H1 (cell line): ENCODE measurements around the gene L3MBTL4. TPM values are rescaled to one million over a fixed set of nuclear protein-coding genes. Genes with fewer than 3 reads are reported as not detected.

Source experiments
- CTCF ChIA-PET: fragments of 300-600 bp; sonication (Branson Sonifier 250); formaldehyde crosslinking; loops from one replicate; lab custom pipeline; 2021; ENCODE audit not compliant: partially characterized antibody; lab: Charles Lee
- POLR2A ChIA-PET: fragments of 300-600 bp; sonication (Branson Sonifier 250); formaldehyde crosslinking; loops from one replicate; lab custom pipeline; 2021; ENCODE audit warnings: inconsistent platforms; ENCODE audit not compliant: partially characterized antibody; lab: Charles Lee
- DNase-seq, 2 experiments: peaks; one replicate each; pipeline versions ENCODE4 v3.0.0 to v3.0.0-alpha.2; 2010 to 2022; ENCODE audit warnings: low spot score in 2 of 2, low read depth in 1 of 2, mixed read lengths in 1 of 2
- FAIRE-seq: peaks from 2 replicates; lab custom pipeline; 2011; peaks lifted over from hg19 to GRCh38; lab: Jason Lieb, UNC
- H2AFZ ChIP-seq: 2 replicates; pipeline ENCODE4 v1.8.1; 2012; ENCODE audit warnings: low read length, inconsistent platforms
- H2AK5ac ChIP-seq: 2 replicates; pipeline ENCODE4 v1.6.1; 2013; ENCODE audit warnings: low read depth, low read length
- H2BK120ac ChIP-seq: replicated peaks from 2 replicates; pipeline ENCODE3; 2013; ENCODE audit warnings: low read depth, low read length, inconsistent platforms
- H2BK12ac ChIP-seq: 2 replicates; pipeline ENCODE4 v1.6.1; 2013; ENCODE audit warnings: low read depth, low read length
- H2BK15ac ChIP-seq: 2 replicates; pipeline ENCODE4 v1.6.1; 2013; ENCODE audit warnings: low read length
- H2BK20ac ChIP-seq: 2 replicates; pipeline ENCODE4 v1.6.1; 2013; ENCODE audit warnings: low read length
- H2BK5ac ChIP-seq: 2 replicates; pipeline ENCODE4 v1.6.1; 2013; ENCODE audit warnings: low read depth, low read length
- H3K14ac ChIP-seq: 2 replicates; pipeline ENCODE4 v1.6.1; 2013; ENCODE audit warnings: inconsistent platforms; ENCODE audit not compliant: insufficient read length
- H3K18ac ChIP-seq: 2 replicates; pipeline ENCODE4 v1.6.1; 2013; ENCODE audit warnings: low read length; ENCODE audit errors: extremely low read depth
- H3K23ac ChIP-seq: 2 replicates; pipeline ENCODE4 v1.6.1; 2013; ENCODE audit warnings: inconsistent platforms; ENCODE audit not compliant: insufficient read length
- H3K23me2 ChIP-seq: 2 replicates; pipeline ENCODE4 v1.6.1; 2013; ENCODE audit warnings: low read depth, low read length
- H3K27ac ChIP-seq: 2 replicates; pipeline ENCODE4 v1.6.1; 2011; ENCODE audit warnings: low read depth, low read length, inconsistent platforms
- H3K27me3 ChIP-seq, 4 experiments: replicated peaks in 1 of 4; 1 replicate in 1 of 4; 2 replicates in 3 of 4; pipeline versions ENCODE4 v1.6.1 to v1.8.1; 2011 to 2013; ENCODE audit warnings: low read length in 3 of 4, mild to moderate bottlenecking in 3 of 4, inconsistent platforms in 2 of 4, mixed read lengths in 2 of 4, moderate library complexity in 1 of 4; ENCODE audit not compliant: control insufficient read depth in 3 of 4, insufficient read depth in 3 of 4; ENCODE audit errors: extremely low read depth in 1 of 4
- H3K36me3 ChIP-seq, 4 experiments: 2 replicates each; pipeline versions ENCODE4 v1.6.1 to v1.8.1; 2011 to 2013; ENCODE audit warnings: mild to moderate bottlenecking in 4 of 4, low read length in 3 of 4, moderate library complexity in 2 of 4, control low read depth in 1 of 4, inconsistent platforms in 1 of 4; ENCODE audit not compliant: insufficient read depth in 4 of 4, control insufficient read depth in 2 of 4
- H3K4ac ChIP-seq: replicated peaks from 2 replicates; pipeline ENCODE3; 2013; ENCODE audit warnings: low read length, low read depth, mixed read lengths, inconsistent platforms; ENCODE audit not compliant: insufficient read length
- H3K4me1 ChIP-seq, 4 experiments: replicated peaks in 1 of 4; 1 replicate in 1 of 4; 2 replicates in 3 of 4; pipeline versions ENCODE4 v1.6.1 to v1.8.1; 2011 to 2013; ENCODE audit warnings: low read length in 3 of 4, inconsistent platforms in 2 of 4, mixed read lengths in 1 of 4; ENCODE audit not compliant: insufficient read depth in 4 of 4, control insufficient read depth in 3 of 4
- H3K4me2 ChIP-seq, 2 experiments: 2 replicates each; pipeline versions ENCODE4 v1.6.1 to v1.8.1; 2011 to 2013; ENCODE audit warnings: low read depth in 2 of 2, low read length in 2 of 2, control low read depth in 1 of 2, inconsistent platforms in 1 of 2, mild to moderate bottlenecking in 1 of 2; ENCODE audit not compliant: insufficient read depth in 1 of 2
- H3K4me3 ChIP-seq, 4 experiments: fragments of 200-600, 300-600 bp in 1 of 4; sonication (generic), shearing (Covaris generic), sonication (Bioruptor Twin) in 1 of 4; 2 replicates each; pipeline versions ENCODE4 v1.5.1 to v1.8.1; 2011 to 2016; ENCODE audit warnings: low read length in 4 of 4, low read depth in 3 of 4, control low read depth in 2 of 4, inconsistent platforms in 2 of 4, mild to moderate bottlenecking in 2 of 4, mixed read lengths in 1 of 4, moderate library complexity in 1 of 4; ENCODE audit not compliant: insufficient read depth in 2 of 4; ENCODE audit errors: extremely low read depth in 1 of 4
- H3K56ac ChIP-seq: replicated peaks from 2 replicates; pipeline ENCODE3; 2013; ENCODE audit warnings: low read depth, mild to moderate bottlenecking, mixed read lengths, low read length, inconsistent platforms; ENCODE audit not compliant: insufficient read length
- H3K79me1 ChIP-seq: 2 replicates; pipeline ENCODE4 v1.6.1; 2013; ENCODE audit warnings: low read depth, low read length, control low read depth
- H3K79me2 ChIP-seq, 2 experiments: 2 replicates each; pipeline versions ENCODE4 v1.6.1 to v1.8.1; 2012 to 2013; ENCODE audit warnings: low read length in 2 of 2, mild to moderate bottlenecking in 2 of 2, inconsistent platforms in 1 of 2; ENCODE audit not compliant: insufficient read depth in 2 of 2, control insufficient read depth in 1 of 2
- H3K9ac ChIP-seq, 4 experiments: replicated peaks in 1 of 4; 1 replicate in 1 of 4; 2 replicates in 3 of 4; pipeline versions ENCODE4 v1.6.1 to v1.8.1; 2011 to 2013; ENCODE audit warnings: low read depth in 3 of 4, low read length in 3 of 4, control low read depth in 2 of 4, mild to moderate bottlenecking in 2 of 4, moderate library complexity in 2 of 4, inconsistent platforms in 1 of 4; ENCODE audit errors: extremely low read depth in 1 of 4
- H3K9me3 ChIP-seq, 2 experiments: 2 replicates each; pipeline versions ENCODE4 v1.6.1 to v1.8.1; 2012 to 2013; ENCODE audit warnings: mild to moderate bottlenecking in 2 of 2, moderate library complexity in 2 of 2, control low read depth in 1 of 2, inconsistent platforms in 1 of 2, low read depth in 1 of 2, low read length in 1 of 2, mixed read lengths in 1 of 2; ENCODE audit not compliant: insufficient read depth in 2 of 2
- H4K20me1 ChIP-seq, 2 experiments: replicated peaks in 1 of 2; 2 replicates each; pipeline versions ENCODE3 to v1.8.1; 2011 to 2013; ENCODE audit warnings: inconsistent platforms in 2 of 2, low read length in 2 of 2, mild to moderate bottlenecking in 1 of 2; ENCODE audit not compliant: insufficient read depth in 2 of 2, control insufficient read depth in 1 of 2
- H4K5ac ChIP-seq: 2 replicates; pipeline ENCODE4 v1.6.1; 2013; ENCODE audit warnings: low read length, low read depth, mixed read lengths, inconsistent platforms; ENCODE audit not compliant: insufficient read length
- H4K8ac ChIP-seq: 2 replicates; pipeline ENCODE4 v1.8.0; 2013; ENCODE audit warnings: mild to moderate bottlenecking, moderate library complexity, low read length, inconsistent platforms; ENCODE audit not compliant: insufficient read depth; ENCODE audit errors: extremely low read depth
- H4K91ac ChIP-seq: replicated peaks from 2 replicates; pipeline ENCODE3; 2013; ENCODE audit warnings: low read length, mixed read lengths, inconsistent platforms; ENCODE audit not compliant: insufficient read length
- CHD1 ChIP-seq: IDR thresholded peaks from 2 replicates; pipeline ENCODE4 v1.6.1; 2012; ENCODE audit warnings: low read depth, low read length, improper control_type of control experiment
- CHD2 ChIP-seq: IDR thresholded peaks from 2 replicates; pipeline ENCODE4 v1.6.1; 2012; ENCODE audit warnings: low read length, improper control_type of control experiment
- EGR1 ChIP-seq: IDR thresholded peaks from 2 replicates; pipeline ENCODE4 v1.6.1; 2011; ENCODE audit warnings: low read depth, low read length, borderline replicate concordance
- GTF2F1 ChIP-seq: IDR thresholded peaks from 2 replicates; pipeline ENCODE4 v1.6.1; 2012; ENCODE audit warnings: low read depth, low read length, improper control_type of control experiment, borderline replicate concordance
- PHF8 ChIP-seq: fragments of 200-600 bp; sonication (generic); conservative IDR thresholded peaks from 2 replicates; pipeline ENCODE4 v1.7.1; 2012; ENCODE audit warnings: low read depth, mild to moderate bottlenecking, inconsistent platforms, low read length, moderate library complexity
- RNF2 ChIP-seq: fragments of 200-900, 300-1000 bp; sonication (generic); IDR thresholded peaks from 2 replicates; pipeline ENCODE4 v1.7.1; 2016; ENCODE audit warnings: borderline replicate concordance, low read depth, mild to moderate bottlenecking, antibody characterized with exemption, low read length; ENCODE audit not compliant: poor library complexity, severe bottlenecking; ENCODE audit errors: missing control alignments
- WGBS, 2 experiments: shearing (Covaris generic) in 1 of 2; methylation state at CpG; one replicate each; pipeline versions ENCODE4 v1.1.6 to v1.1.7; 2013 to 2015; ENCODE audit warnings: low lambda C conversion rate in 2 of 2, mixed read lengths in 2 of 2, inconsistent platforms in 1 of 2, low coverage in 1 of 2, missing lambda C conversion rate in 1 of 2; ENCODE audit not compliant: insufficient replicate concordance in 2 of 2, insufficient coverage in 1 of 2, insufficient read length in 1 of 2; ENCODE audit errors: extremely low coverage in 1 of 2, missing lambda C conversion rate in 1 of 2; 5-methylcytosine and 5-hydroxymethylcytosine counted together
- polyA plus RNA-seq, 7 experiments: library from polyadenylated mRNA; depleted of rRNA in 3 of 7; stranded (reverse) in 5 of 7; unstranded in 2 of 7; fragments of >200 nt in 5 of 7; fragments of 200-250 nt in 2 of 7; gene quantifications; 1 replicate in 5 of 7; 2 replicates in 1 of 7; 4 replicates in 1 of 7; pipeline versions ENCODE4 v1.2.1 to v1.2.3, GENCODE V29; 2011 to 2013; ENCODE audit warnings: missing spikeins in 2 of 7, mixed read lengths in 2 of 7
- total RNA-seq: library from RNA; stranded (reverse); fragmentation: NEBNext Ultra II Directional; extraction: Animal tissue kit (Norgen Biotek cat#: 25700); gene quantifications from 2 replicates; pipeline ENCODE4 v1.2.1, GENCODE V29; 2021

Gene L3MBTL4
- total and polyA plus RNA-seq, 2 of the 8 experiments (the other 6 are each of a cell fraction or from before 2014, with no cell fraction given), result 1.0 to 2.1 TPM

GRCh38 chr18:5963267-5963666, 451.4 kb downstream of the L3MBTL4 start:
- no peak for TF ChIP-seq GTF2F1
- TF ChIP-seq PHF8, result no peak
- no peak for TF ChIP-seq CHD1
- no peak for TF ChIP-seq EGR1
- no peak for TF ChIP-seq RNF2
- no peak for TF ChIP-seq CHD2
- TF ChIP-seq, all 59 proteins: peak for 0
- no peak overlapping the region for H3K9ac ChIP-seq
- H3K4me2 ChIP-seq, result no peak overlapping the region
- H3K4me3 ChIP-seq, result no peak overlapping the region
- H2BK120ac ChIP-seq, result no peak overlapping the region
- no peak overlapping the region for H4K8ac ChIP-seq
- H3K23me2 ChIP-seq, result no peaks in the 10 kb centered on the region
- no peak overlapping the region for H4K5ac ChIP-seq
- POLR2A ChIA-PET, result no interaction called here
- no peaks in the 10 kb centered on the region for H3K27me3 ChIP-seq
- no peaks in the 10 kb centered on the region for H3K36me3 ChIP-seq
- no peak overlapping the region for H2BK15ac ChIP-seq
- FAIRE-seq (no peak), DNase-seq (no peak)
- H2BK12ac ChIP-seq, result no peak overlapping the region
- no peak overlapping the region for H2BK20ac ChIP-seq
- no peak overlapping the region for H2AK5ac ChIP-seq
- H3K4ac ChIP-seq, result no peak overlapping the region
- no peak overlapping the region for H3K18ac ChIP-seq
- H3K9me3 ChIP-seq, result no peaks in the 10 kb centered on the region
- H2BK5ac ChIP-seq, result no peak overlapping the region
- H4K91ac ChIP-seq, result no peak overlapping the region
- no peak overlapping the region for H3K23ac ChIP-seq
- no peak overlapping the region for H3K27ac ChIP-seq
- H2AFZ ChIP-seq, result no peak overlapping the region
- CTCF ChIA-PET, result interaction anchor here (0.6 kb wide), 1 partner anchor 308 kb away, joined by 3 read pairs; no protein-coding TSS in a partner anchor
- H3K79me1 ChIP-seq, result no peaks in the 10 kb centered on the region
- H4K20me1 ChIP-seq, result no peaks in the 10 kb centered on the region
- 0 out of 7 replicates have a peak, but pooled peaks cover 0 to 2% (median 0%) of the 10 kb centered on the region in 4 experiments for H3K4me1 ChIP-seq
- H3K14ac ChIP-seq, result no peak overlapping the region
- H3K56ac ChIP-seq, result no peak overlapping the region
- no peaks in the 10 kb centered on the region for H3K79me2 ChIP-seq
- 95% methylated on average over 7 of the region's 7 CpGs; no CpG with 5 or more reads in 1 of the 2 experiments for WGBS, 2 experiments
